Skeletal muscle cell (primary cell): ENCODE data around the gene IQUB.
"Not testable (repeated sequence)": the region's sequence is repeated elsewhere in the genome, so short reads cannot be mapped to it uniquely, and the experiment has no call there.

Experiments
- DNase-seq: peaks from one replicate; pipeline ENCODE4 v3.0.0-alpha.2; 2010; ENCODE audit warnings: low read depth
- H3K4me3 ChIP-seq: 2 replicates; pipeline ENCODE4 v1.5.1; 2011; ENCODE audit warnings: low read depth, mild to moderate bottlenecking, control low read depth, low read length, moderate library complexity

The IQUB gene

GRCh38 chr7:123499211-123499970 lies 35.0 kb downstream of the IQUB start:
- no peak overlapping the region for H3K4me3 ChIP-seq
- no peak for DNase-seq

- no peak for DNase-seq
These were observed 35.8 kb downstream of the IQUB start for GRCh38 chr7:123498601-123499000.

GRCh38 chr7:123498031-123498430 lies 36.4 kb downstream of the IQUB start:
- no peak overlapping the region for H3K4me3 ChIP-seq
- no peak for DNase-seq

More at GRCh38 chr7:123498601-123499000, 35.8 kb downstream of the IQUB start:
- no peak overlapping the region for H3K4me3 ChIP-seq

GRCh38 chr7:123494193-123494796 lies 40.1 kb downstream of the IQUB start:
- DNase-seq, result no peak
- H3K4me3 ChIP-seq, result no peak overlapping the region

- H3K4me3 ChIP-seq, result no peak overlapping the region
- DNase-seq, result no peak
These were observed 41.9 kb downstream of the IQUB start for GRCh38 chr7:123492485-123492884.

GRCh38 chr7:123485721-123486120 lies 48.7 kb downstream of the IQUB start:
- DNase-seq, result no peak
- no peak overlapping the region for H3K4me3 ChIP-seq

GRCh38 chr7:123485187-123485586 lies 49.2 kb downstream of the IQUB start:
- no peak overlapping the region for H3K4me3 ChIP-seq
- DNase-seq, result no peak

GRCh38 chr7:123484199-123484598 lies 50.2 kb downstream of the IQUB start:
- DNase-seq, result no peak

GRCh38 chr7:123480107-123480506 lies 54.3 kb downstream of the IQUB start:
- DNase-seq, result no peak

More at GRCh38 chr7:123484199-123484598, 50.2 kb downstream of the IQUB start:
- no peak overlapping the region for H3K4me3 ChIP-seq

GRCh38 chr7:123478056-123478455 lies 56.3 kb downstream of the IQUB start:
- DNase-seq, H3K4me3 ChIP-seq: not testable (repeated sequence)

More at GRCh38 chr7:123480107-123480506, 54.3 kb downstream of the IQUB start:
- H3K4me3 ChIP-seq, result no peak overlapping the region

GRCh38 chr7:123472750-123473445 lies 61.5 kb downstream of the IQUB start:
- no peak overlapping the region for H3K4me3 ChIP-seq
- no peak for DNase-seq

- no peak overlapping the region for H3K4me3 ChIP-seq
These were observed 62.1 kb downstream of the IQUB start for GRCh38 chr7:123472327-123472726.

GRCh38 chr7:123468303-123468702 lies 66.1 kb downstream of the IQUB start:
- H3K4me3 ChIP-seq, result no peak overlapping the region
- no peak for DNase-seq

More at GRCh38 chr7:123472327-123472726, 62.1 kb downstream of the IQUB start:
- DNase-seq, result no peak

GRCh38 chr7:123463890-123464289 lies 70.5 kb downstream of the IQUB start:
- H3K4me3 ChIP-seq, result no peak overlapping the region
- DNase-seq, result no peak

GRCh38 chr7:123460616-123461015 lies 73.8 kb downstream of the IQUB start:
- H3K4me3 ChIP-seq, result no peak overlapping the region
- peak; percentile 39 for DNase-seq

- no peak for DNase-seq
- no peak overlapping the region for H3K4me3 ChIP-seq
These were observed 78.4 kb downstream of the IQUB start for GRCh38 chr7:123455965-123456470.

GRCh38 chr7:123440101-123440548 lies 94.3 kb downstream of the IQUB start:
- no peak overlapping the region for H3K4me3 ChIP-seq
- no peak for DNase-seq

- no peak overlapping the region for H3K4me3 ChIP-seq
- no peak for DNase-seq
These were observed 95.2 kb downstream of the IQUB start for GRCh38 chr7:123439191-123439590.

GRCh38 chr7:123437447-123437995 lies 96.9 kb downstream of the IQUB start:
- DNase-seq, result no peak
- no peak overlapping the region for H3K4me3 ChIP-seq
